BLaER1 treated with 17β-estradiol and CSF1 and Interleukin-3, amounts not matched to agents 10 nM and 100 nM (cell line): ENCODE data around the gene S100A5.
A peak's percentile ranks its signal among the peaks of the same experiment; 100 is the strongest.

Experiments
- H3K27ac ChIP-seq, 11 experiments: shearing (Covaris generic); formaldehyde crosslinking; 2 replicates each; pipeline ENCODE4 v1.8.1; 2022
- H3K27me3 ChIP-seq, 11 experiments: shearing (Covaris generic); formaldehyde crosslinking; 2 replicates each; pipeline ENCODE4 v1.8.1; 2022
- H3K36me3 ChIP-seq, 11 experiments: shearing (Covaris generic); formaldehyde crosslinking; 2 replicates each; pipeline ENCODE4 v1.8.1; 2022
- H3K4me1 ChIP-seq, 10 experiments: shearing (Covaris generic); formaldehyde crosslinking; 2 replicates each; pipeline ENCODE4 v1.8.1; 2022
- H3K4me2 ChIP-seq, 11 experiments: shearing (Covaris generic); formaldehyde crosslinking; 2 replicates each; pipeline ENCODE4 v1.8.1; 2022
- H3K4me3 ChIP-seq, 10 experiments: shearing (Covaris generic); formaldehyde crosslinking; 2 replicates each; pipeline ENCODE4 v1.8.1; 2022
- H3K9ac ChIP-seq, 11 experiments: shearing (Covaris generic); formaldehyde crosslinking; 2 replicates each; pipeline ENCODE4 v1.8.1; 2022
- H3K9me3 ChIP-seq, 11 experiments: shearing (Covaris generic); formaldehyde crosslinking; replicated peaks in 1 of 11; 2 replicates each; pipeline ENCODE4 v1.8.1; 2022
- H4K20me1 ChIP-seq, 11 experiments: shearing (Covaris generic); formaldehyde crosslinking; 2 replicates each; pipeline ENCODE4 v1.8.1; 2022
- Cebpa-rat ChIP-seq, 11 experiments: shearing (Covaris generic); IDR thresholded peaks; 2 replicates each; pipeline ENCODE4 v1.8.1; 2022

Gene S100A5

DNA sequence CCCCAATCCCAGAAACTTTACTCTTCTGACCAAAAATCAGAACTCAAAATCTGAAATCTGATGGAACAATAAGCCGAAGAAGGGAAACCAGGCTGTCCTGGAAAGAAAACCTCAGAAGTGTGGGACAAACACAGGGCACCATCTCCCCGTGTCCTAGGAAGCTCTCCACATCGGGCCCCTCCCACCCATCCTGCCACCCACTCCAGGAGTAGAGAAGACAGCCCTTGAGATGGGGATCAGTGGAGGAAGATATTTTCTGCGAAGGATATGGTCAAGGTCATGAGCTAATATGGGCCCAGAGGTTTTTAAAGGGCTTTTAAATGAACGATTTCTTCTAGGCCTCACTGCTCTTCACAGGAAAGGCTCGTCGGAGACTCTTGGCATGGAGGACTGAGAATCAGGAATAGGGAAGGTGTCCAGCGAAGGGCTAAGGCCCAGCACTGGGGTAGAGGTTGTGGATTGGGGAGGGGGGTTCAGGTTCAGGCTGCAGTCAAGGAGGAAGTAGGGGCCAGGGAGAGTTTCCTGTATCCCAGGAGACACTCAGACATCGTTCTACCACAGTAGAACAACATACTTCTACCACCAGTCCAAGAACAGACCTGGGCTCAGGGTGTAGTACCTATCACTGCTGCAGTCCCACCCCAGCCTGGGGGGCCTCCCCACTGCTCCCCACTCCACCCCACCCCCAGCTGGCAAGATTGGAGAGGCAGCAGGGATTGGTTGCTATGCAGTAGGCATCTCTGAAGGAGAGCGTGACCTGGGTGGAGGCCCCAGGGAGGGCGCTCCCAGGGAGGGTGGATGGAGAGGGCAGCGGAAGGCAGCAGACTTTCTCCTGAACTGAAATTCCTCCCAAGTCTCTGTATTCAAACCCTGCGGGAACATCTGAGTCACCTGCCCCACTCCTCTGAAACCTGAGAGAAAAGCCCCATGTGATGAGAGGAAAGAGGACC, 1.2 kb upstream of the S100A5 start:
- no peak for TF ChIP-seq Cebpa-rat (IDR thresholded peaks at IDR 0.05)
- Histone ChIP-seq H3K27me3 (0 out of 22 replicates have a peak, but pooled peaks cover 0 to 2% (median 0%) of the 10 kb centered on the region in 11 experiments), H3K4me3 (peak overlapping the region in 4 of 10 experiments; percentile 5 to 82 (median 74); a peak in 3 of 20 replicates), H3K4me1 (peaks cover 78 to 96% (median 86%) of the 10 kb centered on the region in 10 experiments), H3K27ac (peak overlapping the region; percentile 11 to 85 (median 72); a peak in 21 of 22 replicates), H4K20me1 (peaks cover 0 to 35% (median 0%) of the 10 kb centered on the region in 11 experiments; a peak in 6 of 22 replicates), H3K9ac (peak overlapping the region; percentile 10 to 76 (median 44); a peak in 15 of 22 replicates), H3K36me3 (peaks cover 0 to 25% (median 15%) of the 10 kb centered on the region in 11 experiments; a peak in 13 of 22 replicates), H3K9me3 (no peaks in the 10 kb centered on the region), H3K4me2 (peak overlapping the region; percentile 86 to 100 (median 95))

GRCh38 chr1:153539395-153540093, 1.2 kb downstream of the S100A5 start:
- no peak for TF ChIP-seq Cebpa-rat (IDR thresholded peaks at IDR 0.05)
- H3K27ac ChIP-seq, result peak overlapping the region; percentile 31 to 85 (median 72); a peak in 21 of 22 replicates
- H3K9me3 ChIP-seq, result no peaks in the 10 kb centered on the region
- peak overlapping the region in 8 of 11 experiments; percentile 27 to 60 (median 52); a peak in 7 of 22 replicates for H3K9ac ChIP-seq
- peaks cover 0 to 23% (median 15%) of the 10 kb centered on the region in 11 experiments; a peak in 13 of 22 replicates for H3K36me3 ChIP-seq
- H3K27me3 ChIP-seq, result peaks cover 0 to 21% (median 5%) of the 10 kb centered on the region in 11 experiments; a peak in 11 of 22 replicates
- H4K20me1 ChIP-seq, result peaks cover 0 to 26% (median 0%) of the 10 kb centered on the region in 11 experiments; a peak in 6 of 22 replicates
- H3K4me1 ChIP-seq, result peaks cover 76 to 97% (median 86%) of the 10 kb centered on the region in 10 experiments
- peak overlapping the region in 1 of 10 experiments; percentile 29; a peak in 2 of 20 replicates for H3K4me3 ChIP-seq
- peak overlapping the region; percentile 86 to 100 (median 95) for H3K4me2 ChIP-seq

GRCh38 chr1:153538315-153538821, 2.4 kb downstream of the S100A5 start:
- peak overlapping the region in 5 of 11 experiments; percentile 9 to 60 (median 29); a peak in 8 of 22 replicates for H3K4me2 ChIP-seq
- no peak overlapping the region for H3K4me3 ChIP-seq
- H4K20me1 ChIP-seq, result peaks cover 0 to 14% (median 0%) of the 10 kb centered on the region in 11 experiments; a peak in 3 of 22 replicates
- no peaks in the 10 kb centered on the region for H3K9me3 ChIP-seq
- peaks cover 0 to 21% (median 5%) of the 10 kb centered on the region in 11 experiments; a peak in 11 of 22 replicates for H3K27me3 ChIP-seq
- TF ChIP-seq Cebpa-rat (IDR thresholded peaks at IDR 0.05), result no peak
- H3K36me3 ChIP-seq, result peaks cover 0 to 19% (median 4%) of the 10 kb centered on the region in 11 experiments; a peak in 11 of 22 replicates
- H3K4me1 ChIP-seq, result peaks cover 67 to 97% (median 86%) of the 10 kb centered on the region in 10 experiments
- peak overlapping the region in 5 of 11 experiments; percentile 22 to 46 (median 38); a peak in 6 of 22 replicates for H3K27ac ChIP-seq
- H3K9ac ChIP-seq, result peak overlapping the region in 1 of 11 experiments; percentile 14; a peak in 2 of 22 replicates

DNA sequence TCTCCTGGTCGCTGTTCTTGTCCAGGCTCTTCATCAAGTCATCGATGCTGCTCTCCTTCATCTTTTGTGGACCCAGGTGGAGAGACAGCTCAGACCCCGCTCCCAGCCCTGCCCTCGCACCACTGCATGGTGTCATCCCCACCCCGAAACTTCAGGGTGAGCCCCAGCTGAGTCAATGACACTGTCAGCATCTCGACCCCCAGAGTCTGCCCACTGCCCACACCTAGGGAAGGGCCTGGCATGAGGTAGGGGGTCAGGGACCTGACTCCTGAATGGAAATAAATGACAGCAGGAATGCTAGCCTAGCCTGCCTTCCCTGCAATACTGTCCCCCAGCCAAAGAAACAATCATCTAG, 3.4 kb downstream of the S100A5 start:
- Histone ChIP-seq H4K20me1 (peaks cover 0 to 4% (median 0%) of the 10 kb centered on the region in 11 experiments; a peak in 2 of 22 replicates), H3K4me2 (peak overlapping the region in 5 of 11 experiments; percentile 93 to 97 (median 96); a peak in 8 of 22 replicates), H3K27ac (peak overlapping the region in 2 of 11 experiments; percentile 5 to 87; a peak in 1 of 22 replicates), H3K36me3 (peaks cover 0 to 9% (median 0%) of the 10 kb centered on the region in 11 experiments; a peak in 3 of 22 replicates), H3K4me3 (no peak overlapping the region), H3K27me3 (peaks cover 0 to 23% (median 5%) of the 10 kb centered on the region in 11 experiments; a peak in 11 of 22 replicates), H3K9ac (no peak overlapping the region), H3K4me1 (peaks cover 67 to 97% (median 86%) of the 10 kb centered on the region in 10 experiments), H3K9me3 (no peaks in the 10 kb centered on the region)
- no peak for TF ChIP-seq Cebpa-rat (IDR thresholded peaks at IDR 0.05)

GRCh38 chr1:153536671-153537375, 3.9 kb downstream of the S100A5 start:
- peaks cover 67 to 97% (median 86%) of the 10 kb centered on the region in 10 experiments for H3K4me1 ChIP-seq
- H3K4me3 ChIP-seq, result peak overlapping the region; percentile 43 to 75 (median 56); a peak in 13 of 20 replicates
- H4K20me1 ChIP-seq, result no peaks in the 10 kb centered on the region
- TF ChIP-seq Cebpa-rat (IDR thresholded peaks at IDR 0.05), result no peak
- peak overlapping the region; percentile 84 to 97 (median 94) for H3K4me2 ChIP-seq
- peak overlapping the region in 10 of 11 experiments; percentile 61 to 87 (median 73); a peak in 19 of 22 replicates for H3K27ac ChIP-seq
- H3K27me3 ChIP-seq, result peaks cover 0 to 23% (median 5%) of the 10 kb centered on the region in 11 experiments; a peak in 12 of 22 replicates
- H3K9ac ChIP-seq, result peak overlapping the region in 9 of 11 experiments; percentile 48 to 84 (median 73); a peak in 14 of 22 replicates
- H3K36me3 ChIP-seq, result peaks cover 0 to 9% (median 0%) of the 10 kb centered on the region in 11 experiments; a peak in 3 of 22 replicates
- no peaks in the 10 kb centered on the region for H3K9me3 ChIP-seq

DNA sequence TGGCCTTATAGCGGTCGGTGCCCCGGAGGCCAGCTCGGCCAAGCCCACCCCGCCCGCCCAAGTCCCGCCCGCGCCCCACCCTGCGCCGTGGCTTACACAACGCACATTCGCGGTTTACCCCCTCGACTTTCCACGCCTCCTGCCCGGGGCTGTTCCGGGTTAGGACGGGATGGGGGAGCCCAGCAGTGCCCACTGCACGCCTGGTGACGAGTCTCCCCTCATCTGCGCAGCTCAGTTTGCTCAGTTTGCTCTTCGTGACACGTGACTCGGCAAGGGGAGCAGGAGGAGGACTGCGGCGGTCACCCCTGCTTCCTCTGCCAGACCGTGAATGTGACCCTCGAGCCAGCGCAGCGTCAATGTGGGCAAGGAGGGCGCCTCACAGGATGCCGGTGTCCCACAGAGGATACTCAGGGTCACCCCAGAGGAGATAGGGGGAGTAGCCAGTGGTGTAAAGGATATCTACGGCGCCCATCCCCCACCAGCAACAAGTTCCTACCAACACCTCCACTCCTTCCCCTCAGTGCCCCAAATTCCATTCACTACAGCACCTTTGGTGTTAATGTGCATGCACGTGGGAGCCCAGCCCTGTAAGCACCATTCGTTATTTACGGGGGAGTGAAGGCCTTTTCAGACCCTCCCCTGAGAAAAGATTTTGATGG, 4.6 kb downstream of the S100A5 start:
- peaks cover 63 to 96% (median 83%) of the 10 kb centered on the region in 10 experiments for H3K4me1 ChIP-seq
- no peaks in the 10 kb centered on the region for H3K9me3 ChIP-seq
- TF ChIP-seq Cebpa-rat (IDR thresholded peaks at IDR 0.05), result no peak
- H3K4me3 ChIP-seq, result peak overlapping the region; percentile 43 to 75 (median 56)
- peak overlapping the region; percentile 48 to 84 (median 71); a peak in 21 of 22 replicates for H3K9ac ChIP-seq
- H3K27ac ChIP-seq, result peak overlapping the region; percentile 58 to 87 (median 70); a peak in 21 of 22 replicates
- H3K36me3 ChIP-seq, result peaks cover 0 to 9% (median 0%) of the 10 kb centered on the region in 11 experiments; a peak in 3 of 22 replicates
- peak overlapping the region; percentile 84 to 97 (median 94) for H3K4me2 ChIP-seq
- peaks cover 0 to 23% (median 5%) of the 10 kb centered on the region in 11 experiments; a peak in 12 of 22 replicates for H3K27me3 ChIP-seq
- H4K20me1 ChIP-seq, result no peaks in the 10 kb centered on the region
